WERI-Rb-1 (cell line): ENCODE results near the gene TMEM132C.

Experiments used
- DNase-seq: peaks from one replicate; pipeline ENCODE4 v3.0.0-alpha.2; 2020
- H3K27ac ChIP-seq: fragments of 250-450 bp; sonication (Bioruptor Pico); 2 replicates; pipeline ENCODE4 v1.5.1; 2020; ENCODE audit warnings: mild to moderate bottlenecking, moderate library complexity
- H3K27me3 ChIP-seq: fragments of 250-450 bp; sonication (Bioruptor Pico); 2 replicates; pipeline ENCODE4 v1.5.1; 2021; ENCODE audit warnings: mild to moderate bottlenecking, low read depth, moderate library complexity; ENCODE audit not compliant: insufficient read depth, severe bottlenecking
- H3K36me3 ChIP-seq: fragments of 250-450 bp; sonication (Bioruptor Pico); 2 replicates; pipeline ENCODE4 v1.5.1; 2020; ENCODE audit warnings: mild to moderate bottlenecking, moderate library complexity
- H3K4me3 ChIP-seq: 2 replicates; pipeline ENCODE4 v1.5.1; 2011; ENCODE audit warnings: low read depth, mild to moderate bottlenecking, control low read depth, low read length
- H3K9me3 ChIP-seq: fragments of 250-450 bp; sonication (Bioruptor Pico); 2 replicates; pipeline ENCODE4 v1.5.1; 2021; ENCODE audit warnings: mild to moderate bottlenecking, moderate library complexity; ENCODE audit not compliant: severe bottlenecking
- CTCF ChIP-seq: IDR thresholded peaks from 2 replicates; pipeline ENCODE4 v1.5.1; 2011; ENCODE audit warnings: low read depth, mild to moderate bottlenecking, control low read depth, inconsistent platforms, low read length

Gene TMEM132C

GRCh38 chr12:128387811-128388422 is 120.9 kb downstream of the TMEM132C start:
- no peak overlapping the region for H3K4me3 ChIP-seq
- peak; percentile 80 for DNase-seq
- no peaks in the 10 kb centered on the region for H3K27me3 ChIP-seq
- no peaks in the 10 kb centered on the region for H3K36me3 ChIP-seq
- no peaks in the 10 kb centered on the region for H3K9me3 ChIP-seq
- TF ChIP-seq CTCF: peak; percentile 87
- H3K27ac ChIP-seq: no peak overlapping the region

- TF ChIP-seq CTCF: no peak
- H3K27ac ChIP-seq: no peak overlapping the region
- no peak for DNase-seq
These were observed 121.6 kb downstream of the TMEM132C start for GRCh38 chr12:128388461-128389000.

GRCh38 chr12:128393346-128393745 is 126.4 kb downstream of the TMEM132C start:
- no peaks in the 10 kb centered on the region for H3K36me3 ChIP-seq
- no peaks in the 10 kb centered on the region for H3K27me3 ChIP-seq
- DNase-seq: no peak
- TF ChIP-seq CTCF: no peak
- no peak overlapping the region for H3K27ac ChIP-seq
- H3K4me3 ChIP-seq: no peak overlapping the region
- no peaks in the 10 kb centered on the region for H3K9me3 ChIP-seq

More at GRCh38 chr12:128388461-128389000, 121.6 kb downstream of the TMEM132C start:
- Histone ChIP-seq H3K4me3 (no peak overlapping the region), H3K36me3 (no peaks in the 10 kb centered on the region), H3K27me3 (no peaks in the 10 kb centered on the region), H3K9me3 (no peaks in the 10 kb centered on the region)

GRCh38 chr12:128394137-128394536 is 127.2 kb downstream of the TMEM132C start:
- H3K4me3 ChIP-seq: no peak overlapping the region
- DNase-seq: no peak

GRCh38 chr12:128399253-128399652 is 132.3 kb downstream of the TMEM132C start:
- H3K27me3 ChIP-seq: no peaks in the 10 kb centered on the region
- H3K4me3 ChIP-seq: no peak overlapping the region
- no peaks in the 10 kb centered on the region for H3K36me3 ChIP-seq
- DNase-seq: no peak
- H3K9me3 ChIP-seq: no peaks in the 10 kb centered on the region
- TF ChIP-seq CTCF: no peak
- H3K27ac ChIP-seq: no peak overlapping the region

More at GRCh38 chr12:128394137-128394536, 127.2 kb downstream of the TMEM132C start:
- TF ChIP-seq CTCF: 0 out of 2 replicates have a peak, but pooled peaks have one; percentile 1
- H3K27me3 ChIP-seq: no peaks in the 10 kb centered on the region
- H3K27ac ChIP-seq: no peak overlapping the region
- no peaks in the 10 kb centered on the region for H3K36me3 ChIP-seq
- no peaks in the 10 kb centered on the region for H3K9me3 ChIP-seq
